SIG-M5 (cell line): ENCODE measurements around the gene ERP27.
A peak's percentile ranks its signal among the peaks of the same experiment; 100 is the strongest.

Experiments used
- DNase-seq: peaks from one replicate; lab custom pipeline; 2025; lab: John Stamatoyannopoulos, UW

The ERP27 gene

GRCh38 chr12:14959463-14959862 lies 21.1 kb upstream of the ERP27 start:
- DNase-seq = no peak

GRCh38 chr12:14959126-14959440 lies 20.7 kb upstream of the ERP27 start:
- no peak for DNase-seq

- no peak for DNase-seq
These were observed 20.2 kb upstream of the ERP27 start for GRCh38 chr12:14958361-14959125.

GRCh38 chr12:14957551-14958168 lies 19.3 kb upstream of the ERP27 start:
- no peak for DNase-seq

GRCh38 chr12:14956905-14957304 lies 18.6 kb upstream of the ERP27 start:
- DNase-seq = no peak

GRCh38 chr12:14956024-14956891 lies 17.9 kb upstream of the ERP27 start:
- peak; percentile 92 for DNase-seq

GRCh38 chr12:14954269-14954668 lies 15.9 kb upstream of the ERP27 start:
- no peak for DNase-seq

- DNase-seq = no peak
These were observed 15.4 kb upstream of the ERP27 start for GRCh38 chr12:14953752-14954151.

- DNase-seq = peak; percentile 59
These were observed 14.1 kb upstream of the ERP27 start for GRCh38 chr12:14952299-14952921.

- no peak for DNase-seq
These were observed 13.5 kb upstream of the ERP27 start for GRCh38 chr12:14951851-14952250.

- no peak for DNase-seq
These were observed 12.8 kb upstream of the ERP27 start for GRCh38 chr12:14950982-14951746.

- DNase-seq = no peak
These were observed 12.1 kb upstream of the ERP27 start for GRCh38 chr12:14950421-14950820.

GRCh38 chr12:14949631-14950030 lies 11.3 kb upstream of the ERP27 start:
- no peak for DNase-seq

GRCh38 chr12:14948672-14949071 lies 10.3 kb upstream of the ERP27 start:
- peak; percentile 95 for DNase-seq

GRCh38 chr12:14946861-14947260 lies 8.5 kb upstream of the ERP27 start:
- DNase-seq = no peak

GRCh38 chr12:14946162-14946561 lies 7.8 kb upstream of the ERP27 start:
- DNase-seq = no peak

GRCh38 chr12:14942196-14942931 lies 4.0 kb upstream of the ERP27 start:
- no peak for DNase-seq

GRCh38 chr12:14941369-14941768 lies 3.0 kb upstream of the ERP27 start:
- no peak for DNase-seq

- no peak for DNase-seq
These were observed 648 bp downstream of the ERP27 start for GRCh38 chr12:14937689-14938088.

GRCh38 chr12:14937014-14937413 lies 1.3 kb downstream of the ERP27 start:
- no peak for DNase-seq
